CD1c-positive myeloid dendritic cell (primary cell): ENCODE measurements around the gene SLC15A4.
A peak's percentile ranks its signal among the peaks of the same experiment; 100 is the strongest.

ENCODE experiments used
- DNase-seq: peaks from one replicate; pipeline ENCODE4 v3.0.0-alpha.2; 2016; ENCODE audit errors: extremely low spot score

The SLC15A4 gene

GRCh38 chr12:128794661-128795529, 28.9 kb downstream of the SLC15A4 start:
- DNase-seq: peak; percentile 35

- peak; percentile 36 for DNase-seq
Measured at GRCh38 chr12:128793701-128794100, 30.1 kb downstream of the SLC15A4 start.

- no peak for DNase-seq
Measured at GRCh38 chr12:128792881-128793280, 30.9 kb downstream of the SLC15A4 start.

GRCh38 chr12:128792398-128792797, 31.4 kb downstream of the SLC15A4 start:
- no peak for DNase-seq

- DNase-seq: peak; percentile 31
Measured at GRCh38 chr12:128791395-128792322, 32.1 kb downstream of the SLC15A4 start.

- DNase-seq: no peak
Measured at GRCh38 chr12:128790653-128791373, 32.9 kb downstream of the SLC15A4 start.

- DNase-seq: no peak
Measured at GRCh38 chr12:128790221-128790620, 33.5 kb downstream of the SLC15A4 start.

GRCh38 chr12:128789356-128789929, 34.3 kb downstream of the SLC15A4 start:
- peak; percentile 77 for DNase-seq

GRCh38 chr12:128787827-128788226, 35.9 kb downstream of the SLC15A4 start:
- no peak for DNase-seq

- DNase-seq: no peak
Measured at GRCh38 chr12:128786741-128787391, 36.9 kb downstream of the SLC15A4 start.

GRCh38 chr12:128784030-128784760, 39.6 kb downstream of the SLC15A4 start:
- no peak for DNase-seq

- DNase-seq: peak; percentile 34
Measured at GRCh38 chr12:128783129-128783574, 40.6 kb downstream of the SLC15A4 start.

- DNase-seq: no peak
Measured at GRCh38 chr12:128779901-128780300, 43.9 kb downstream of the SLC15A4 start.

GRCh38 chr12:128772249-128772648, 51.5 kb downstream of the SLC15A4 start:
- DNase-seq: no peak

GRCh38 chr12:128771681-128772080, 52.1 kb downstream of the SLC15A4 start:
- peak; percentile 33 for DNase-seq

- no peak for DNase-seq
Measured at GRCh38 chr12:128767518-128767917, 56.2 kb downstream of the SLC15A4 start.

GRCh38 chr12:128766738-128767501, 56.8 kb downstream of the SLC15A4 start:
- no peak for DNase-seq

- DNase-seq: no peak
Measured at GRCh38 chr12:128763395-128763794, 60.4 kb downstream of the SLC15A4 start.

- DNase-seq: no peak
Measured at GRCh38 chr12:128761379-128761790, 62.4 kb downstream of the SLC15A4 start.
